DMS53 treated with DMSO at 0.1 percent for 48 hours (cell line): ENCODE results near the gene GPHB5.
"Not testable (repeated sequence)": the region's sequence is repeated elsewhere in the genome, so short reads cannot be mapped to it uniquely, and the experiment has no call there.

Source experiments
- DNase-seq: peaks from one replicate; lab custom pipeline; 2025; ENCODE audit not compliant: unreplicated experiment; lab: John Stamatoyannopoulos, UW

The GPHB5 gene, protein sequence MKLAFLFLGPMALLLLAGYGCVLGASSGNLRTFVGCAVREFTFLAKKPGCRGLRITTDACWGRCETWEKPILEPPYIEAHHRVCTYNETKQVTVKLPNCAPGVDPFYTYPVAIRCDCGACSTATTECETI

DNA sequence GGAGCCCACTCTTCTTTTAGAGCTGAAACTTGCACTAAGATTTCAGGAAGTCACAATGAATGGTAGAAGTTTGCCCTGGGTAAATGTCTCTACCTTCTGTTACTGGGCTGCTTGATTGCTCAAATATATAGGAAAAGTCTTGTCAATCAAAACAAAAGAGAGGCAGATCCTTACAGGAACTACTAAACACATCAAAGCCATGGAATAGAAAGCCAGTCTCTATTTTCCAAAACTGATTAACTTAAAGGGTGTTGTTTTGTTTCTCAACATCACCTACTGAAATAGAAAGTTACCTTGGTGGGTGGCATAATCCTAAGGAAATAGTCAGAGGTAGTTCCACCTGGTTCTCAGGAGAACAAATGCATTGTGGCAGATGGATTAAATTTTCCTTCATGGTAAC, at the start of gene GPHB5:
Gene GPHB5 (minus strand): TSS at position 101 of the 400 bp plus-strand sequence. CDS start 1,086 bp downstream, outside the sequence.
- no peak for DNase-seq

DNA sequence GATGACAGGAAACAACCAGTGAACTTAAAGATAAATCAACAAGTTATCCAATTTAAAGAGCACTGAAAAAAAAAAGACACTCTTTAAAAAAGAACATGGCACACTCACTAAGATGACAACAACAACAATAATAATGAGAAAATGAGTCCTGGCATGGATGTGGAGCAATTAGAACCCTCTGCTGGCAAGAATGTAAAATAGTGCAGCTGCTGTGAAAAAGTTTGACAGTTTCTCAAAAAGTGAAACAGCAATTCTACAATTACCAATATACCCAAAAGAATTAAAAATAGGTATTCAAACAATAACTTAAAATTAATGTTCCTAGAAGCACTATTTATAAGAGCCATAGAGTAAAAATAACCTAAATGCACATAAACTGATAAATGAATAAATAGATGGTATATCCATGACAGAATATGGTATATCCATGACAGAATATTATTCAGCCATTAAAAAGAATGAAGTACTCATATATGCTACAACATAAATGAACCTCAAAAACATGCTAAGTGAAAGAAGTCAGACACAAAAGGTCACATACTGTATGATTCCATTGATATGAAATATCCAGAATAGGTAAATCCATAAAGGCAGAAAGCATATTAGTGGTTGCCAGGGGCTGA, 49.1 kb upstream of the GPHB5 start:
- no peak for DNase-seq

DNA sequence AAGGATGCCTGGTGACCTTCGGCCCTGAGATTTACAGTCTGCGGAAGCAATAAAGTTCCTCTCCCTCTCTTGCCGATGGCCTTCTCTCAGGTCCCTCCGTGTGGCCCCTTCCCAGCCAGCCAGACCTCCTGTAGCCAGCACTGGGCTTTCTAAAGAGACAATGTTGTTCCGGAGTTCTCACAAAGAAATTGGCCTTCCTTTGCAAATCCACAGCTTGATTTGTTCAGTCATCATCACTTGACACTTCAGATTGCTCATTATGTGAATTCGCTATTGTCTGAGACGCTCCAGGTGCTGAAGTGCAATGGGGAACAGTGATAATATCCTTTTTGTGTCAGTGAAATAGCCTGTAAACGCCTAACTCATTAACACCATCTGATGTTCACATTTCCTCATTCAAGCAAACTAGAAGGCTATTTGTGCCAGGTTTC, 43.7 kb upstream of the GPHB5 start:
- no peak for DNase-seq

DNA sequence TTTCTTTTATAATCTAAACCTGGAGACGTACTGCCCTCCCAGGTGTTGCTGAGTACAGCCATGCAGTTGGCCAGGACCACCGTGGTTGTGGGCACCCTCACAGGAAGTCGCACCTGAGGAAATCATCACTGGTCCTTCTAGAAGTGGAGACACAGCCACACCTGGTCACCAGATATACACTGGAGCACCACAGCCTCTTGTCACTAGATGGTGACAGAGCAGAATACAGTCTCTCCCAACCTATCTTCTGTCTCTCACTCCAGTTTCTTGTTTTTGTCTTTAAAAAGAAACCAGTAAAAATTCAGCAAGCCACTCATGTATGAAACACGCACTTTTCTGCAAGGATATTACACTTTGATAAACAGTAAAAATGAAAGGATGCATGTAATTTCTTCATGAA, 43.1 kb upstream of the GPHB5 start:
- no peak for DNase-seq

DNA sequence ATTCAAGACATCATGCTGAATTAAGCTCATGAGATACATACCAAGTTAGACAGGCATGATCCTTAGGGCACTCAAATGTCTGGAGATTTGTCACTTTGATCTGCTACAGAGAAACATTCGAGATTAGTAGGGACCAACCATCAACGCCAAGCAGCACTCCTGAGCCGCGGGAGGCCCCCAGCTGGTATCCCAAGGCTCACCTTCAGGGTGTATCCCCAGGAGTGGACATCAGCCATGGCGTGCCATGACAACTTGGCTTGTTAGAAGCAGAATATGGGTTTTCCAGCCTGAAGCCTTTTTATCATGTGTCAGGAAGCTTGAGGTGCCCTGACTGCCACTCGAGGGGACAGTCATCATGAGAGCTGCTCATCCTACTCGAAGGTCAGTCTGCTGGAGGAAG, 39.1 kb upstream of the GPHB5 start:
- DNase-seq, result no peak

DNA sequence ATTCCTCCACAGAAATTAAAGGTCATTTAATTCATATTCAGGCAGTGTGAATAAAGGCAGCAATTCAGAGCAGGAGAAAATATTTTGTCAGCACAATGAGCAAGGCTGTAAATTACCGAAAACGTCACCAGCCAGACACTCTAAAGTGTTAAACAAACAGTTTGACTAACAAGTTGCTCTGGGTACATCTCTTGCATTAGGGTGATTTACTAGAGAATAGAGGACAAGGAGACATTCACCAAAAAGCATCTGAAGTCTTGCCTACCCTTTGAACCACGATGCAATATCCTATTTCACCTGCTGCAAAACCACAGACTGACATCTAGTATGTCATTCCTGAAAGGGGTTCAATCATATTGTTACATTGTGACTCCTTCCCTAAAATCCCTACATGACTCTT, 27.1 kb upstream of the GPHB5 start:
- DNase-seq, result peak; percentile 3

DNA sequence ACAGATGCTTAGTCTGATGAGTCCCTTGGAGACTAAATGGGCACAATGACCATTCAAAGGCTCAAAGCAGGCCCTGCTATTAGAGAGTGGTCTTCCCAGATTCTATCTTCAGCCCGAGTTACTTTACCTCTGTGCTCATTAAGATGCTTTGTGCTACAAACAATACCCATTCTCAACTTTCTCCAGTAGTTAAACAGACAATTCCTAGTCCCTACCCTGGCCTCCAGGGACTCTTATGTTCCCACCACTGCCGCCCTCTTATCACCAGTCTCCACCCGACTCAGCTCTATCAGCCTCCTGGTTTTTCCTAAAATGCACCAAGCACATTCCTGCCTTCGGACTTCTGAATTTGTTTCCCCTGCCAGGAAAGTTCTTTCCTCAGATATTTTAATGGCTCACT, 25.6 kb upstream of the GPHB5 start:
- no peak for DNase-seq

DNA sequence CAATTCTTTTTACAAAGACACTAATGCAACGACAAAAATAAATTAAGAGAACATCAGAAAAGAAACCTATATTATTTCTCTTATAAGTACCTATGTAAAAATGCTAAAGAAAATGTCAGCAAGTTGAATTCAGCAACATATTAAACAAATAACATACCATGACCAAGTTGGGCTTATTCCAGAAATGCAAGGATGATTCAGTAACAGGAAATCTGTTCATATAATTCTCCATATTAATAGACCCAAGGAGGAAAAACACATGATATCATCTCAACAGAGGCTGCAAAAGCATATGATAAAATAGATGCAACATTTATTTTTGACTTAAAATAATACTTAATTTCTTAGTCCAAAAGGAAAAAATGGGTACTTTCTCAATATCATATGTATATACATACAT, 25.1 kb upstream of the GPHB5 start:
- no peak for DNase-seq

DNA sequence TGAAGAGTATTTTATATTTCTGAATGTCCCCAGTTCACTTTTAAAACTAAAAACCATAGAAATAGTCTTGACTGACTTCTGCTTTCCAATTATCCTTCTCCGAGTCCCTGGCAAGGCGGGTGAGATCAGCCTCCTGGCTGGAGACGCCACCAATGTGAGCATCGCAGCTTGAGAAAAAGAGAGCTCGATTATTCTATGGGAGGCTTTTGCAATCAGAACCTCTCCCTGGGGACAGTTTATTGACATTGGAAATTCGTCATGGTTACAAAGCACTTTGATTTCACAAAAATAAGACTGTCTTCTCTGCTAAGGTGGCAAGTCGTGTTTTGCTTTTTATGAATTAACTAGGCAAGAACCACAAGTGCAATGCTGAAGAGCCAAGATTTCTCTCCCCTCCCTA, 23.6 kb upstream of the GPHB5 start:
- no peak for DNase-seq

DNA sequence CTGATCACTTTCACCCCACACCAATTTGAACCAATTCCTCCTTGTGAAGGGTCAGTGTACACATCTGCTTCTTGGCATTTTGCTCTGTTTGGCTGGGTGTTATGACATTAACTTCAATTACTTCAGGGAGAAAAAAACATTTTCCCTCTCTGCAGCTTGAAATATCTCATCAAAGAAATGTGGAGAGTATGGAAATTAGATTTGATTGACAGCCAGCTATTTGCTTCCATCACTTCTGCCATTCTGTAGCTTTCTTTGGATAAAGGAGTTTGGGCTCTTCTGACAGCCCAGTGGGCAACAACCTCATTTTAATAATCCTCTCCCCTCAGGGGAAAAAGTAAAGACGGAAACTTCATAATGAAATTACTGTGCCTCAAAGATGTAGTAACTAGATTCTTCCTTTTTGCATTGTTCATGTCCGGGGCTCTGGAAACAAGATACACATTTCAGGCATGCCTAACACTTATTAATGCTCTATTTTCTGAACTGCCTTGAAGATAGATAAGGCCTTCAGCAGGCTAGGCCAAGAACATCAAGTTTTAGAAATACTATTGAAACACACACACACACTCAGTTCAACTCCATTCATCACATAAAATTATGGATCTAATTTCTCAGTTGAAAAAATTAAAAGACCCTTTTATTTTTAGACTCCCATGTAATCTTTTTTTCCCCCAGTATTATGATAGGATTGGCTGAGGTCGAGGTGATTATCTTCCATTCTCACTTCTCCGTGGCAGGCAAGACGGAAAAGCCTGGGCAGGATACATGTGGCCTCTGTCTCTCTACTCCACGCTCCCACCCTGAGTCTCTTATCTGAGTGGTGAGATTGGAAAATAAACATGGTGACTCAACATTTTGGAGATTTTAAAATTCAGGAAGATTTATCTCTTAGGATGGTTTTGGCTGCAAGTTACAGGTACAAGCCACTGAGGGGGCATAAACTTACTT, 10.3 kb upstream of the GPHB5 start:
- DNase-seq, result no peak

DNA sequence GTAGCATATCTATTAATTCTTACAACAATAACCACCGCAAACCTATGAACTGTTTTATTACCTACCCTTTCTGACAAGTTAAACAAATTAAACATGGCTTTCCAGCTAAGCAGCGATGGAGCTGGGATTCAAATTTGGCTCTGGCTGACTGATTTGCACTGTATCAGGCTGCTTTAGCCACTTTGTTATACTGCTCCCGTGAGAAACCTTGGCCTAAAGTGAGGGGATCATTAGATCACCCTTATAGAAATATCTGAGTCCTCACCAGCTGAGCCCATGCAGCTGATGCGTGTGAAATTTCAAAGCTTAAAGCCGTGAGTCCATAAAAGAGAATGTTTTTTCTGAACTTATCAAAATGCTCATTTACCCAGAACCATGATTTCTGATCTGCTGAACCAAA, 8.1 kb upstream of the GPHB5 start:
- no peak for DNase-seq

DNA sequence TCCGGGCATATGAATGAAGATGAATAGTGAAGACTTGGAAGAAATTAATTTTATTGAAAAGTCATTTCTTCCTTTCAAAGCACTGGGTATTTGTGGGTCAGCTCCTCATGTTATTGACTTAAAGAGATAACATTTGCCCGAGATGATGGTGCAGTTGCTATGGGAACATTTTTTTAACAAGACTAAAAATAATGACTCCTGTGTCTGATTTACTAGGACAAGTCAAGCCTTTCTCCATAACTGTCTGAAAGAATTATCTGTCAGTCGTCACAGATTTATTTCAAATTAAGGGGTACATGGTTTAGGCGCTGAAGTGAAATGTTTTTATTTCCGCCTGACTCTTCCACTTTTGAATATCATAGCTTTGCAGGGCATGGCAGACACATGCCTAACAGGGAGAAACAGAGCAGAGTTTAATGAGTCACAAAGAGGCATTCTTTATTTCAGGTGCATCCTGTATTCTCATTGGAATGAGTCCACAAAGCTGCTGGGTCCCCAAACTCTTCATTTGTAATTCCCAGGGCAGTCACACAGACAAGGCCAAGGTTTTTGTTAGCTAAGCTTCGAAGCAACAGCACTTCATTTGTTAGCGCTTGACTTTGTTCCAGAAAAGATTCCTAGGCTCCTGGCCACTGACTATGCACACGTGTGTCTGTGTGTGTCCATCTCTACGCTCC, 4.3 kb upstream of the GPHB5 start:
- no peak for DNase-seq

DNA sequence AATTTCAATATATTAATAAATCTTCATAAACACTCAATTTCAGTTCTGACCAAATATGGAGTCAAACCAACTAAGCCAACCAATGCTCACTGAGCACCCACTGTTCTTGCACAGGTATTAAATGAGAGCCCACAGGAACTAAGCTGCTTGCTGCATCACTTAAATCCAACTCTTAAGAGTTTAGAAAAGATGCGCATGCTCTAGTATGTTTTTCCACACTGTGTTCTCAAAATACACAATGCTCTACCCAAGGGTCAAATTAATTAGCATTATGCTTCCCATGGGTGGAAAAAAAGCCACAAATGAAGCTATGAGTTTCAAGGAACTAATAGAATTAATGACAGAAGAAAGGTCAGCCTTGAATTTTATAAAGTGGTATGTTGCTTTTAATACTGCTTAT, 3.7 kb upstream of the GPHB5 start:
- no peak for DNase-seq

DNA sequence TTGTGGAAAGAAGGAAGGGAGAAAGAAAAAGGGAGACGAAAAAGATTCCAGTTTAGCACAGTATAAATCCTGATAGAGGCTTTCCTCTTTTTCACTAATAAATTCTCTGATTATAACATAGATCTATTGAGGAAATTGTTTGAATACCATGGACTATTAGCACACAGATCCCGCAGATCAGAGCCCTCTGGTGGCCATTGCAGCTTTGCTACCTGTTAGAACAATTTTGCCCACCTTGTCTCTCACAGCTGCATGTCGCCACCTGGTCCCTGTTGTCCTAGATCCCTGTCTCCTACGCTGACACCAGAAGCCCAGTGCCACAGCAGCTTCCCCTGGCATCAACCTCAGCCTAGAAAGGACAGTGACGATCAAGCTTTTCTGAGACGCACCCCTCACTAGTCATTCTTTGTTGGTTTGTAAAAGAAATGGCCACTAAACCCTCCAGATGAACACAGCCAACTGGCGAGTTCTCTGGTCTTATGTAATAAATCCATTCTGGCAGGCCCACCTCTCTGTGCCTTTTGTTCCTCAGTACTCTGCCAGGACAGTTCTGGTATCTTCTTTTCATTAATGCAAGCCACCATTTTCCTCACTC, 9.9 kb downstream of the GPHB5 start:
- DNase-seq, result peak; percentile 17

DNA sequence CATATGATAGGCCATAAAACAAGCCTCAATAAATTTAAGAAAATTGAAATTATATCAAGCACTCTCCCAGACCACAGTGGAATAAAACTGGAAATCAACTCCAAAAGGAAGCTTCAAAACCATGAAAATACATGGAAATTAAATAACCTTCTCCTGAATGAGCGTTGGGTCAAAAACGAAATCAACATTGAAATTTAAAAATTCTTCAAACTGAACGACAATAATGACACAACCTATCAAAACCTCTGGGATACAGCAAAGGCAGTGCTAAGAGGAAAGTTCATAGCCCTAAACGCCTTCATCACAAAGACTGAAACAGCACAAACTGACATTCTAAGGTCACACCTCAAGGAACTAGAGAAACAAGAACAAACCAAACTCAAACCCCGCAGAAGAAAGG, 14.3 kb downstream of the GPHB5 start:
- not testable (repeated sequence) for DNase-seq

DNA sequence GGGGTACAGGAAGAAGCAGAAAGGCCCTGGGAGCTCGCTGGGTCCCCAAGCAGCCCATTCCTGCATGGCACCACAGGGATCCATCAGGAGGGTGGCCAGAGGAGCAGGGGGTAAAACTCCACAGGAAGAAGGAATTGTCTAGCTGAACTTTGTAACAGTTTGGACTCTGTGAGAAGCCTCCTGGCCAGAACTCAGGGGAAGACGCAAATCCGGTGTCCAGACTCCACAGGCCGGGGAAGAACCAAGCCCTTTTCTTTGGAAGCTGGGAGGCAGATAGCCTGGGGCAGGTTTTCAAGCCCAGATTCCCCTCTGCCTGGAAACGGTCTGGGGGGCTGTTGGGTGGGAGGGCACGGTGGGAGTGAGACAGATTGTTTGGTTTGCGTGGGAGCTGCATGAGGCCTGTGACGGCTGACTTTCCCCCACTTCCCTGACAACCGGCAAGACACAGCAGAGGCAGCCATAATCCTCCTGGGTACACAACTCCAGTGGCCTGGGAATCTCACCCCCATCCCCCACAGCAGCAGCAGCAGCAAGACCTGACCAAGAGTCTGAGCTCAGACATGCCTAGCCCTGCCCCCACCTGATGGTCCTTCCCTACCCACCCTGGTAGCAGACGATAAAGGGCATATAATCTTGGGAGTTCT, 16.7 kb downstream of the GPHB5 start:
- no peak for DNase-seq

DNA sequence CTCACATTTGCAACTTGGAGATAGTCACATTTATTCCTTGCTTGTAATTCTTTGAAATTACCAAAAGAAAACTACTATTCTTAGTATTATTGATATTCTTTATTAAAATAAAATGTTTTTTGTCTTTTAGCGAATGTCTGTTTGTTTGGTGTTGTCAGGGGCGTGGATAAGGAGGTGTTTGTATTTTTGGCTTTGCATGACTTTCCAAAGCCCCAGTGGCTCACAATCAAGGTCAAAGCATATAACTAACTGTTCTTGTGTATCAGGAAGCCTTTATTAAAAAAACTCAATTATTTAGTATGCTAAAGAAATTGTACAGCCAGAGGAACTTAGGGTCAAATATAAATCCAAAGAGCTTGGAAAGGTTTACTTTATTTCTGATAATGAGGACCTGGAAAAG, 17.9 kb downstream of the GPHB5 start:
- DNase-seq, result no peak

DNA sequence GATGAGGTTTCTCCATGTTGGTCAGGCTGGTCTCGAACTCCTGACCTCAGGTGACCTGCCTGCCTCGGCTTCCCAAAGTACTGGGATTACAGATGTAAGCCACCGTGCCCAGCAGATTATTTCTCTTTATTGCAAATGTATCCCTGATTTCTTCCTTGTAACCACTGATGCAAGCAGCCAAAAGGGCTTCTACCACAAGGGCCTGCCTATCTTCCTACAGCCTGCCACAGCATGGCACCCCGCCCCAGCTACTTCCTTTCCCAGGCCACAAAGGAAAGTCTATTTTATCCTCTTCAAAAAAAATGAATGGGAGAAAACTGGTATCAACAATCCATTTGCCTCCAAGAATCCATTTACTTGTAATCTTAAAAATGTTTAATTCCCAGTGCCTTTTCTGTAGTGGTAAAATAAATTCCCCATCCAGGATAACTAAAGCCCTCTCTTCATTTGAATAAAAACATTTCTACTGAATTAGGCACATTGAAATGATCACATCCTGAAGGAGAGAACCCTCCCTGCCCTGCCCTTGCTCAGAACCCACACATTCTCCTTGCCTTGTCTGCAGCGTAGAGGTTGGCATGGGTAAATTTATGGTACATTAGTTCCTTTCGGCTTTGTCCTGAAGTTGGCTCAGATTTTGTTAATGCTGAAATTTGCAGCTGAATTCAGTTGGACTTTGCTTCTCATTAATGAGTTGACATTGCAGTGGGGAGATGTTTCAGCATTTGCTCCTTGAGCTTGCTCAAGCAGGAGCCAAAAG, 19.2 kb downstream of the GPHB5 start:
- no peak for DNase-seq

DNA sequence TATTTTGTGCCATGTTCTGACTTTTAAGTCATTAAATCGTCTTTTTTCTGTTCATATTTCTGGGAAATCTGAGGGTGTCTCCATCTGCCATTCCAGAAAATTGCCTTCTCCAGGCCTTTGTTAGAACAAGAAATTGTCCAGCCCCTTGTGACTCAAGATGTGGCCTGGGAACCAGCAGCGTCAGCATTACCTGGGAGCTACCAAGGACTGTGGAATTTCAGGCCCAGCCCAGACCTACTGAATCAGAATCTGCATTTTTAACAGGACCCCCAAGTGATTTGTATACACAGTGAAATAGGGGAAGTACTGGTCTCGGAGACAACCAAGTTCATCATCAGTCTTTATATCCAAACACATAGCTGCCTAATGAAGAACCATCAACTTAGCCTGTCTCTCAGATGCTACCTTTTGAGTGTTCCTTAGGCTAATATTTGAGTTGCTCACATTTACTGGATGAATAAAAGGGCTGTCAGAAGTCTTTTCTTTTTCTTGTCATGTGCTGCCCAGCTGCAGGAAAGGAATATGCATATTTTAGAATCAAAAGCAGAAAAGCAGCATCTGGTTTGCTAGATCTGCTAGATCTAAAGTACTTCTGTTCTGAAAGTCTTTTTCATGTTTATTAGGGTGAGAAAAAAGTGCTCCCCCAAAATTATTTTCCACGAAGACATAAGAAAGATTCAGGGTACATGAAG, 21.2 kb downstream of the GPHB5 start:
- DNase-seq, result no peak
